Rectal smooth muscle tissue (tissue), 1 donor: ENCODE results near the gene PADI6.
"Not testable (repeated sequence)": the region's sequence is repeated elsewhere in the genome, so short reads cannot be mapped to it uniquely, and the experiment has no call there.

Experiments used
- H3K27ac ChIP-seq: one replicate; pipeline ENCODE4 v1.7.0; 2013; ENCODE audit warnings: low read depth, low read length, inconsistent platforms
- H3K27me3 ChIP-seq: one replicate; pipeline ENCODE4 v1.7.0; 2013; ENCODE audit warnings: low read length; ENCODE audit not compliant: control insufficient read depth, insufficient read depth
- H3K36me3 ChIP-seq: one replicate; pipeline ENCODE4 v1.7.0; 2013; ENCODE audit warnings: low read length; ENCODE audit not compliant: control insufficient read depth, insufficient read depth
- H3K4me1 ChIP-seq: one replicate; pipeline ENCODE4 v1.7.0; 2013; ENCODE audit warnings: low read length; ENCODE audit not compliant: control insufficient read depth, insufficient read depth
- H3K4me3 ChIP-seq: one replicate; pipeline ENCODE4 v1.7.0; 2013; ENCODE audit warnings: low read length
- H3K9ac ChIP-seq: one replicate; pipeline ENCODE4 v1.7.0; 2013; ENCODE audit warnings: low read length

Gene PADI6

GRCh38 chr1:17371896-17372295, at the start of gene PADI6:
TSS of gene PADI6 (plus strand) at chr1:17372196. CDS start at chr1:17372246, 50 bp downstream.
- H3K36me3 ChIP-seq, result no peaks in the 10 kb centered on the region
- no peak within 1 kb of the TSS for H3K4me3 ChIP-seq
- H3K9ac ChIP-seq, result no peak within 1 kb of the TSS
- no peaks in the 10 kb centered on the region for H3K27me3 ChIP-seq
- H3K4me1 ChIP-seq, result no peaks in the 10 kb centered on the region
- H3K27ac ChIP-seq, result no peak within 1 kb of the TSS

GRCh38 chr1:17328855-17329254, 43.1 kb upstream of the PADI6 start:
- no peaks in the 10 kb centered on the region for H3K4me1 ChIP-seq
- H3K36me3 ChIP-seq, result no peaks in the 10 kb centered on the region
- no peak overlapping the region for H3K4me3 ChIP-seq
- no peak overlapping the region for H3K9ac ChIP-seq
- no peaks in the 10 kb centered on the region for H3K27me3 ChIP-seq
- H3K27ac ChIP-seq, result no peak overlapping the region

GRCh38 chr1:17329610-17330009, 42.4 kb upstream of the PADI6 start:
- no peak overlapping the region for H3K27ac ChIP-seq
- no peak overlapping the region for H3K9ac ChIP-seq
- no peaks in the 10 kb centered on the region for H3K27me3 ChIP-seq
- H3K36me3 ChIP-seq, result no peaks in the 10 kb centered on the region
- H3K4me3 ChIP-seq, result no peak overlapping the region
- H3K4me1 ChIP-seq, result no peaks in the 10 kb centered on the region

DNA sequence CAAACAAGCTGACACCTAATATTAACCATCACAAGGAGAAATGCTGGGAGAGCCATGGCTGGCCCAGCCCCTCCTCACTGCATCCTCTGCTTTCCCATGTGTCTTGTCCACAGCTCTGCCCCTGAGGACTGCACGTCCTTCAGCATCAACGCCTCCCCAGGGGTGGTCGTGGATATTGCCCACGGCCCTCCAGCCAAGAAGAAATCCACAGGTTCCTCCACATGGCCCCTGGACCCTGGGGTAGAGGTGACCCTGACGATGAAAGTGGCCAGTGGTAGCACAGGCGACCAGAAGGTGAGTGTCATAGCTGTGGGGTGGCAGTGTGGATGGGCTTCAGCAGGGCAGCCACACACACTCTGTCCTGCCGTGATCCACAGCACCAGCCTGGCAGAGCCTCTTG, 41.1 kb upstream of the PADI6 start:
- no peaks in the 10 kb centered on the region for H3K27me3 ChIP-seq
- no peak overlapping the region for H3K27ac ChIP-seq

GRCh38 chr1:17333081-17333480, 38.9 kb upstream of the PADI6 start:
- no peak overlapping the region for H3K27ac ChIP-seq
- no peak overlapping the region for H3K4me3 ChIP-seq
- no peaks in the 10 kb centered on the region for H3K4me1 ChIP-seq
- no peak overlapping the region for H3K9ac ChIP-seq
- H3K27me3 ChIP-seq, result peaks cover 3% of the 10 kb centered on the region
- no peaks in the 10 kb centered on the region for H3K36me3 ChIP-seq

More for the DNA sequence above, 41.1 kb upstream of the PADI6 start:
- Histone ChIP-seq H3K4me3 (no peak overlapping the region), H3K4me1 (no peaks in the 10 kb centered on the region), H3K9ac (no peak overlapping the region), H3K36me3 (no peaks in the 10 kb centered on the region)

GRCh38 chr1:17335821-17336710, 35.9 kb upstream of the PADI6 start:
- no peak overlapping the region for H3K4me3 ChIP-seq
- peaks cover 9% of the 10 kb centered on the region for H3K27me3 ChIP-seq
- H3K9ac ChIP-seq, result no peak overlapping the region
- no peaks in the 10 kb centered on the region for H3K4me1 ChIP-seq
- no peaks in the 10 kb centered on the region for H3K36me3 ChIP-seq
- H3K27ac ChIP-seq, result no peak overlapping the region

- peaks cover 9% of the 10 kb centered on the region for H3K27me3 ChIP-seq
Observed at GRCh38 chr1:17338706-17339493, 33.1 kb upstream of the PADI6 start.

DNA sequence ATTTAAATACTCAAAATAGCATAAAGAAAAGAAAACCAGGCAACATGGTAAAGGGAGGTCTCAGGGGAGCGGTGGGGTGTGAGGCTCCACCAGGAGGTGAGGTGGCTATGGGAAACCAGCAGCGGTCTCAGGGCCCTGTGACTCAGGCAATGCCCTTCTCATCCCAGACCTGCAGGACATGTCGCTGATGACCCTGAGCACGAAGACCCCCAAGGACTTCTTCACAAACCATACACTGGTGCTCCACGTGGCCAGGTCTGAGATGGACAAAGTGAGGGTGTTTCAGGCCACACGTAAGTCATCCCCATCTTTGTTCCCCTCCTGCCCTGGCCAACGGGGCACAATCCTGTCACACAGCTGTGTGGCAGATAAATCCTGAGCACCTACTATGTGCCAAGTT, 32.5 kb upstream of the PADI6 start:
- Histone ChIP-seq H3K36me3 (no peaks in the 10 kb centered on the region), H3K27ac (no peak overlapping the region)

More at GRCh38 chr1:17338706-17339493, 33.1 kb upstream of the PADI6 start:
- H3K9ac ChIP-seq, result no peak overlapping the region
- H3K4me3 ChIP-seq, result no peak overlapping the region
- no peaks in the 10 kb centered on the region for H3K36me3 ChIP-seq
- no peaks in the 10 kb centered on the region for H3K4me1 ChIP-seq
- no peak overlapping the region for H3K27ac ChIP-seq

DNA sequence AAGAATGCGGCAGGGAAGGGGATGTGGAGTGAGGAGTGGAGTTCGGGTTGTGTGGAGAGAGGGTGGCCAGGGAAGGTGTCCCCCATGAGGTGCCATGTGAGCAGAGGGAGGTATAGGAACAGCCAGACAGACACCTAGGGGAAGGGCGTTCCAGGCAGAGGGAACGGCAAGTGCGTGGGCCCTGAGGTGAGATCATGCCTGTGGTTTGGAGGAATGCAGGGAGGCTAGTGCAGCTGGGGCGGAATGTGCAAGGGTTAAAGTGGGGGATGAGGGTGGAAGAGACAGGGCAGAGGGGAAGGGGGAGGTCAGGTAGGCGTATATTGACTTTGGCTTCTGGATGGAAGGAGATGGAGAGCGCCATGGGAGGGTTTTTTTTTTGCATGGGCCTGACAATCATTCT, 31.6 kb upstream of the PADI6 start:
- Histone ChIP-seq H3K9ac (no peak overlapping the region), H3K36me3 (no peaks in the 10 kb centered on the region), H3K4me3 (no peak overlapping the region), H3K4me1 (no peaks in the 10 kb centered on the region), H3K27me3 (peaks cover 9% of the 10 kb centered on the region), H3K27ac (no peak overlapping the region)

More for the DNA sequence above, 32.5 kb upstream of the PADI6 start:
- Histone ChIP-seq H3K4me3 (no peak overlapping the region), H3K27me3 (peaks cover 9% of the 10 kb centered on the region), H3K4me1 (no peaks in the 10 kb centered on the region), H3K9ac (no peak overlapping the region)

- Histone ChIP-seq H3K4me3 (no peak overlapping the region), H3K4me1 (no peaks in the 10 kb centered on the region), H3K27me3 (peaks cover 9% of the 10 kb centered on the region), H3K9ac (no peak overlapping the region), H3K27ac (no peak overlapping the region), H3K36me3 (no peaks in the 10 kb centered on the region)
Observed at GRCh38 chr1:17342014-17342441, 30.0 kb upstream of the PADI6 start.

DNA sequence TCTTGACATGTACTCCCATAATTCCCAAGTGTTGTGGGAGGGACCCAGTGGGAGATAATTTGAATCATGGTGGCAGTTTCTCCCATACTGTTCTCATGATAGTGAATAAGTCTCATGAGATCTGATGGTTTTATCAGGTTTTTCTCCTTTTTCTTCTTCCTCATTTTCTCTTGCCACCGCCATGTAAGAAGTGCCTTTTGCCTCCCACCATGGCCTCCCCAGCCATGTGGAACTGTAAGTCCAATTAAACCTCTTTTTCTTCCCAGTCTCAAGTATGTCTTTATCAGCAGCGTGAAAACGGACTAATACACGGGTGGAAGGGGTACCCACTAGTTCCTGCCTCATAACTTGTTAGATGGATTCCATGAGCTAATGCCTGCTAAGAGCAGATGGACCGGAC, 26.5 kb upstream of the PADI6 start:
- not testable (repeated sequence) for H3K27ac ChIP-seq, H3K9ac ChIP-seq, H3K36me3 ChIP-seq, H3K27me3 ChIP-seq, H3K4me1 ChIP-seq, H3K4me3 ChIP-seq

GRCh38 chr1:17346046-17346789, 25.8 kb upstream of the PADI6 start:
- Histone ChIP-seq H3K4me3 (no peak overlapping the region), H3K9ac (no peak overlapping the region), H3K27ac (no peak overlapping the region)

More at GRCh38 chr1:17346046-17346789, 25.8 kb upstream of the PADI6 start:
- no peaks in the 10 kb centered on the region for H3K27me3 ChIP-seq
- no peaks in the 10 kb centered on the region for H3K36me3 ChIP-seq
- H3K4me1 ChIP-seq, result no peaks in the 10 kb centered on the region
